ENCODE results near the gene AKAP8.

Gene AKAP8

DNA sequence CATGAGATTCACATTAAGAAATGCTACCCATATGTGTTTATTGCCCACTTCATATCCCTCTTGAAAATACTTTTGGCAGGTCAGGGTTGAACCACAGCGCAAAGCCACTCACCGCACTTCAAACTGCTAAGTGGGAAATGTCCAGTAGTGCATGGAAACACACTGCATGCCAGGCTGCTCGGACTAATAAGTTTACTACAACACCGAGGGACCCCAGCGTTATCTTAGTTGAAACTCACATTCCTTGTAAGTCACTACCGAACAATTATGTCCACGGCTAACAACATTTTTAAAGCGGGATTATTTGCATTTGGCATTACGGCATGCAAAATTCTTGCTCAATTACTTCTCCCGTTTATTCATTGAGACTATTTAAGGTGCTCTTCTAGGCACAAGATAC, 51.3 kb downstream of the AKAP8 start:
- no peak for FAIRE-seq

DNA sequence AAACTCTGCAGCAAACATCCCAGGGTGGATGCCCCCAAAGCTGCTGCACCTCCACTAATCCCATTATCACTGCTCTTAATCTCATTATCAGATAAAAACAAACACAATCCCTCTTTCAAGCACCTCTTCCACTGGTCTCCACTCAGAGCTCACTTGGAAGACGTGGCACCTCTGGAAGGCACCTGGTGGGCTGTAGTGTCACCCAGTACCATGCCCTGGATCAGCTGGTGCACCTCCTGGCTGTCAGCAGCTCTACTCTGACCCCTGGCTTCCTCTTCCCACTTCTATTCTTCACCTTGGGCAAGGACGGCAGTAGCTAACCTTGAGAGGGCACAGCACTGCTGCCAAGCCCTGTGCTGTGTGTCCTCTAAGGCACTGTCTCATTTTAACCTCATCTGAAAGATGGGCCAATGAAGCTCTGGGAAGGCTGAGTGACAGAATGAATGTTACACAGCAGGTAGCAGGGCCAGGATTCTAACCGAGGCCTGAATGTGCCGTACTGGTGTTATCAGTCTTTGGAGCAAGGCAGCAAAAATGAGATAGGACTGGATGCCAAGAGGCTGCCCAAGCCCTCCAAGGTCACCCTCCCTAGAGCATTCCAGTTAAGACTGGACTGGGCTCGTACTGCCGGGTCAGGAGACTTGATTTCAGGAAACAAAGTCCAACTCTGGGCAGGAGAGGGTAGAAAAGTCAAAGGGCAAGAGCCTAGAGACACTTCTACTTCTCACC, 54.6 kb downstream of the AKAP8 start:
- no peak for FAIRE-seq

DNA sequence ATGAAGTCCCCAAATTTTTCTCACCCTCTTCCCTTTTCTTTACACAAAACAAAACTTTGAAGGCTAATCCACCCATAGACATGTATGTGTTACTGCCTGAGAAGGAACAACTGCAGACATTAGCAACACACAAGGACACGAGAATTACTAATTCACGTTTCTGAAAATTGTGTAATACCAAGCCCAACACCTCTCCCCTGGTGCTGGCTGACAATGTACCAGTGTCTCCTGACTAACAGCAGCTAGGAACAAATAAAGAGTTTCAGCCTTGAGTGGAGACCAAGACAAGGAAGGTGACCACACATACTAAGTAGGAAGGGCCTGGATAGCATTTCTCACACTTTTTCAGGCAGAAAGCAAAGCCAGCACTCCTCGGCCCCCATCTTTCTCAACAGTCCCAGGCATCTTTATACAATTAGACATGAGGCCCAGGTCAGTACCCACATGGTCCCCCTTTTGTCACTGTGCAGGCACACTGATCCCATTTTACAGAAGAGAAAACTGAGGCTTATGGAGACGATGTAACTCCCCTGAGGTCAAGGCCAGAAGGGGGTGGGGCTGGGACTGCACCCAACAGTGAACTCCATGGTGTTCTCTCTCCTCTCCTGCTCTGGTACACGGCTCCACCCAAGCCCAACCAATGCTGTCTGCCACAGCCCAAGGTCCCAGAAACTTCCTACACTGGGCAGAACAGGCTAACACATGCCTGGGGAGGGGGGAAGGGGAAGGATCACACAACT, 55.9 kb downstream of the AKAP8 start:
- FAIRE-seq = no peak

DNA sequence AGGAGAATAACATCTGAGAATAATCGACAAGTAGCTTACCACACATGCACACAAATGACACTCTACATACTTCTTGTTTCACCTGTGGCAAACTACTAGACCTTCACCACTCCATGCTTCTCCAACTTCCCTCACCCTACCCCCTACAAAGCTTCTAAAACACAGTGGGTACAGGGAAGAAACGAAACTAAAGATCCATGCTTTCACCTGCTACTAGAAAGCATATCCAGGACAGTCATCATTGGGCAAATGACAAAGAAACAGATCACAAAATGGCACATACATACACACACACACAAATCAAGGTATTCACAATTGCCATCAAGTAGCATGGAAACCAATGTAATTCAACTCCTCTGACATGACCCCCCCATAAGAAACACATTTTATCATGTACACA, 57.8 kb downstream of the AKAP8 start:
- FAIRE-seq = no peak

DNA sequence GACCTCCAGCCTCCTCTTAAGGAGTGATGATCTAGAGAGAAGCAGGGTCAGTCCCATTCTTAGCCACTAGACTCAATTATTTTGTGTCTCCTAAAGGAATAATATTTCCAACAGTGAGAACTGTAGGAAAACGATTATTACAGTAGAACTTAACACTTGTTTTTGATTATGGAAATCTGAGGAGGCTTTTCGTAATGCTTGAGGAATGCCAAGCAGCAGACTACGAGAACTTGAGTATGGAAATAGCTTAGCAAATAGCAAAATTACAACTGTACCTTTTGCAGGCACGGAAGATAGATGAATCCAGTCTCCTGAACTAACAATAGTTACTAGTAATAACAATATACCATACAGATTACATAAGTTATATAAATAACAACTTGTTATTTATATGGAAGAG, 59.5 kb downstream of the AKAP8 start:
- no peak for FAIRE-seq

DNA sequence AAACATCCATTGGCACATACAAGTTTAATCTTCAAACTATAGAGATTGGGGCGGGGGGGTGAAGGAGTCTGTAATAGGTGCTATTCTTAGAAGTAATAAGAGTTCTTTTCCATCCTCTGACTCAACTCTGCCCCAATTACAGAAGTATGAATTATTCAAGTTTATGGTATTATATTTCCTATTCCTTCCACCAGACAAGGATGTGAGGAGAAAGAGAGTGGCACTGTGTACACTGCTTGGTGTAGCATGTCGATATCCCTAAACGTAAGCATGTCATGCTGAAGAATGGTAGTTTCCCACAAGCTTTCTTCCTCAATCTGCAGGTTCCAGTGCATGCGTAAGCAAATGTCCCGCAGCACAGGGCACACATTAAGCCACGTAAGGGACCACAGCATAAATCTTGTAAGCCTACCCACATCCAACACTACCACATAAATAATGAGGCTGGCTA, 61.3 kb downstream of the AKAP8 start:
- no peak for FAIRE-seq

DNA sequence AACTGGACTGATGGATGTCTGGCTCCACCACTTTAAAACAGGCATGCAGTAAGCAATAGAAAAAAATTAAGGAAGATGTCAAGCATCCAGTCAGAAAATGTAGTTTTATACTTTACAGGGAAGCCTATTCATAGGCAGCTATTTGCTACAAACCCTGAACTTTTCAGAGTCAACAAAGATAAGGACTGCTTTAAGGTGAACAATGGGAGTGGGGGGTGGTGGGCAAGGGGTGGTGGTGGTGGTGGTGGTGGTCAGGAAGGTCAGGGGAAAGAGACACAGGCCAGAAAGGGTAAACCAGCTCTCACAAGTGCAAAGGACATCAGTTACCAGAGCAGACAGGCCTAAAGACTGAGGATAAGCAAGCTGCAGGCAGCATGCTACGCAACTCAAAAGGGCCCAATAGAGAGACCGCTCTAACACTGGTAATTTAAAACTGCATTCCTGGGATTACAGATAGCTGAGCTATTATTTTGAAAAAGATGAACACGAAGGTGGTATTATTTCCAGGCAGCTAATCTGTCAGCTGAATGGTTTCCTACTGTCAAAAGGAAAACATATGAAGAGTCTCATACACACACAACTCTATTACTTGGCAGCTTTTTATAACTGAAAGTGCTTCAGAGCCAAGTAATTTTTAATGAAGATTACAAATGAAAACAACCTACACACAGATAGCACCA, 62.1 kb downstream of the AKAP8 start:
- no peak for FAIRE-seq

DNA sequence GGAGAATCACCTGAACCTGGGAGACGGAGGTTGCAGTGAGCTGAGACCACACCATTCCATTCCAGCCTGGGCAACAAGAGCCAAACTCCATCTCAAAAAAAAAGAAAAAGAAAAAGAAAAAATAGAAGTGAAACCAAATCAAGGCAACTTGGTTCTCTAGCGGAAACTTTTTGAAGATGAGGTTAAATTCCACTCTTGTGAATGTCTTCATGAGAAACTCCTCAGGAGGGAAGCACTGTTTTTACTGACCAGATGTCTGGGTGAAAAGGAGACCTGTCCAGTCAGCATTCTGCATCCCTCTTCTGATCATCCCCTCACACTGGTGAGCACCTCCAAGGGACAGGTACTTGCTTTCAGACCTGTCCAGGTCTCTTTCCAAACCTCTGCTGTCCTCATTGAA, 63.1 kb downstream of the AKAP8 start:
- no peak for FAIRE-seq

DNA sequence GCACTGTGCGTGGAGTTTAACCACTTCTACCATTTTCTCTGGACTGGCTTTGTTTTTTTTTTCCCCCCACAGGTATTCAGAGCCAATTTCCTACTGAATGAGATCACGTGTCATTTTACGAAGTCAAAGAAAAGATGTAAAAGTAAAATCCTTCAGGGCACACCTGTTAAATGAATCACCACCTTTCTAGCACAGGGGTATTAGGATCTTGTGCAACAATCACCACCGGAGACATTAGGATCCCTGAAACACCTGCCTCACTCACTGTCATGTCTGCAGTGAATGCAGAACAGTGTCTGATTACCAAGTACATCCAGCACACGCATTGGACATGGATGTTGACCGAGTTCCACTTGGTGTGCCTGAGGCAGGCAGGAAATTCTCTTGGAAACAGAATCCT, 64.5 kb downstream of the AKAP8 start:
- no peak for FAIRE-seq

DNA sequence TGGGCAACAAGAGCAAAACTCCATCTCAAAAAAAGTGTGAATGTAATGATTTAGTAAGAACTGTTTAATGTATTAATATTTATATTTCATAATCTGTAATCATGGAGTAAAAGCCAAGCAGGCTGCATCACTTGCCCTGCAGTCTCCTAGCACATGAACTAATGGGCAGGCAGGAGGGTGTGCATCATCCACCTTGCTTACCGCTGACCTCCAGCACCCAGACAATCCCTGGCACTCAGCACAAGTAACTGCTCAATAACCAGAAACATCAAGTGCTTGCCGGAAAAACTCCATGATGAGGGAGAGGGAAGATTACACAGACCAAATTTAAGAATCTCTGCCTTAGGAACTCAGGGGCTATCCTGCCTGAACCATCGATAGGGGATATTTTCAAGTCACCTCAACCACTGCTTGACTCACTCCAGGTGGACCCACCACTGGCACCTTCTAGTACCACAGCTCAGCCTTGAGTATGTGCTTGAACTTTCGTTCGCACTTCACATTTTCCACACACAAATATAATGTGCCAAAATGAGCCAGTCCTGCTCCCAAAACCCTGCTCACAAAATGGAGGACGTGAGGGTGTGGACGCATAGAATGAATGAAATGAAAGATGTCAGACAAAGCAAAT, 65.8 kb downstream of the AKAP8 start:
- FAIRE-seq = no peak

DNA sequence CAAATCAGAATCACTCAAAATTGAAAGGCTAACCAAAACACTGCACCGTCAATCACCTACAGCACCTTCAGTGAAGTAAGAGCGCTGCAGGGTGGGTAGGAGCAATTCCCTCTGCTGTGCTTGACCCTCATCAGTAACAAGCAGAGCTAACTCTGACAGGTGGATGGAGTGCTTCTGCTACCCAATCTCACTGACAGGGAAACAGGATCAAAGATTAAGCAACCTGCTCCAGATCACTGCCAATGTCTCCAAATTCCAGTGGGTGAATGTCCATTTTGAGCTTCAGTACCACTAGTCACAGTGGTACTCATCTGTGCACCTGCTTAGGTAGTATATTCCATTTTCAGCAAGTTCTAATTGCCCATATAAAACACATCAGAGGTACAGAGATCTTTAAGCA, 72.4 kb downstream of the AKAP8 start:
- no peak for FAIRE-seq

DNA sequence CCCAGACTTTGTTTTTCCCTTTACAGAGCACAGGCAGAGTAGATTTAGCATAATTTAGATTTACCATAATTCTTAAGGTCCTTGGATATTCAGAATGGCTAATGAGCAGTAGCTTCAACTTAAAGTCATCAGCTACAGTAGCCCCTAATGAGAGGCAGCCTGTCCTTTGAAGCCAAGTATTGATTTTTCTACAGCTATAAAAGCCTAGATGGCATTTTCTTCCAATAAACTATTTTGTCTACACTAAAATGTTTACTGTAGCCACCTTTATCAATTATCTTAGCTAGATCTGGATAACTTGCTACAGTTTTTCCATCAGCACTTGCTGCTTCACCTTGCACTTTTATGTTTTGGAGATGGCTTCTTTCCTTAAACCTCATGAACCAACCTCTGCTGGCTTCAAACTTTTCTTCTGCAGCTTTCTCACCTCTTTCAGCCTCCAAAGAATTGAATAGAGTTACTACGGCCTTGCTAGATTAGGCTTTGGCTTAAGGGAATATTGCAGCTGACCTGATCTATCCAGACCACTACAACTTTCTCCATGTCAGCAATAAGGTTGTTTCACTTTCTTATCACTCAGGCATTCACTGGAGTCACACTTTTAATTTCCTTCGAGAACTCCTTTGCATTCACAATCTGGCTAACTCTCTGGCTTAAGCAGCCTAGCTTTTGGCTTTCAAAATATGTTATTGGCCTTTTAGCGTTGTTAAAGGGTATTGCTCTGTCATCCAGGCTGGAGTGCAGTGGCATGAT, 73.8 kb downstream of the AKAP8 start:
- FAIRE-seq = no peak

DNA sequence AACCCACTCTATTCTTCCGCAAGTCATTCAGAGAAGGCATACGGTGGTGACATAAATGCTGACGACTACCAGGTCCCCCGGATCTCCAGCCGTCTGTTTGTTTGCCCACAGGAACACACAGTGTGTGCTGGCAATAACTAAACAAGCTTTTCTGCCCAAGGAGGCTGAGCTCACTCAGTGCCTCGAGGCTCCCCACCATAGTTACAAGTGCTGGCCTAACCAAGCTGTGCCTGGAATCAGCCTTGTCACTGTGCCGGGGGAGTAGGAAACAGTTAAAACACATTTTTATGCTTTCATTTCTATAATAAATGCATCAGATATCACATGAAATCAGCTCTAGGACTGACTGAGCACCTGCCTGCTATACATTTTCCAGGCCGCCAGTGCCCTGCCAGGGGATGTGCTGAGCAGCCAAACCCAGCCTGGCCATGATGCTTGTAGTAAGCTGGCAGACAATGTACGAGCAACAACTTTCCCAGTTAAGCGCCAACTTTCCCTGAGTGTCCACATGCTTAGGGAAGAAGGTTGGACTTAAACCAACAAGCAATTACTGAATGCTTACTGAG, 75.4 kb downstream of the AKAP8 start:
- FAIRE-seq = no peak
